ENCODE results near the gene RLF.

The RLF gene

DNA sequence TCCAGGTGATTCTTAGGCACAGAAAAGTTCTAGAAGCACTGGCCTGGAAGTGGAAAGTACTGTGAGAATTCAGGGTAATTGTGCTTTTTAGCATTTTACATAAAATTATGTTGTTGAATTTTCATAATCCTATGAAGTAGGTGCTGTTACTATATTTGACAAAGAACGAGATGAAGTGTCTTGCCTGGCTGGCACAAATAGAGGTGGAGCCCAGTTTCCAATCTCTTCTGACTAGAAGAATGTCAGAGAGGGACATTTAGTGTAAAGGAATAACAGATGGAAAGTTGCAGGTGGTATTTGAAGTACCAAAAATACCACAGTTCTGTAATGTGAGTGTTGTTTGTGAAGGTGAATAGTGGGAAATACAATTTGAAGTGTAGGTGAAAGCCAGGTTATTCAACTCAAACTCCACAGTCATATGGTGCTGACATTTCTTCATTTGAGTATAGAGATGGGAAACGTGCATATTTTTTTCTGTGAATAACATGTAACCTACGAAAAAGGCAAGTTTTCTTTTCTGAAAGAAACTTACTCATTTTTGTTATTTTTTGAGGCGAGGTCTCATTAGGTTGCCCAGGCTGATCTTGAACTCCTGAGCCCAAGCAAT is 83.1 kb downstream of the RLF start:
- no peak for DNase-seq

DNA sequence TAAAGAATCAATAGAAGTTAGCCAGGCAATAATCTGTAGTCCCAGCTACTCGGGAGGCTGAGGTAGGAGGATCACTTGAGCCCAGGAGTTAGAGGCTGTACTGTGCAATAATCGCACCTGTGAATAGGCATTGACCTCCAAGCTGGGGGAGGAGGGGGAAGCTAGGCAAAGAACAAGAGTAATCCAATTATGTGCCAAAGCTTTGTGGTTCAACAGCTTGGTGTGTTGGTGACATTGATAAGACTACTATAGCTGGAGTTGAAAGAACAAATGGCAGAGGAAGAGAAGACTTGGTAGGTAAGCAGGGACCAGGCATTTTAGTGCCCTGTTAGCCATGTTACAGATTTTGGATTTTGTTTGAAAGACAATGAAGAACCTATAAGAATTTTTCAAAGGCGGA is 84.5 kb downstream of the RLF start:
- DNase-seq: no peak

DNA sequence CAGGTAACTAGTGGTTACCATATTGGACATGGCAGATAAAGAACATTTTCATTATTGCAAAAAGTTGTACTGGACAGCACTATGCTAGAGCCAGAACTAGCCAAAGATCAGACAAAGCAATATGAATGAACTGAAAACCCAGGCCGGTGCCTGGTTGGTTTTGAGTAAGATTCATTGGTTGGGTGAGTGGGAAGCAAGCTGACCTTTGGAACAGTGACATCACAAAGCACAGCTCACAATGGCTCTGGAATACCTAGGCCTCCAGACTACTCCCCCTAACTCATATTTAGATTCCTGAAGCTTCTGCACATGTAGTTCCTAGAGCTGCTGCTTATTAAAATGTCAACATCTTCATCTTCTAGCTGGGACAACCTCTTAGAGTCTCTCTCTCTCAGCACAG is 86.5 kb downstream of the RLF start, which contains the start of gene TMCO2:
TSS of gene TMCO2 (plus strand) at position 283 of the 400 bp plus-strand sequence. CDS start at position 340, 57 bp downstream.
- no peak for DNase-seq

- DNase-seq: no peak
Measured at GRCh38 chr1:40248412-40248811, 87.2 kb downstream of the RLF start.

DNA sequence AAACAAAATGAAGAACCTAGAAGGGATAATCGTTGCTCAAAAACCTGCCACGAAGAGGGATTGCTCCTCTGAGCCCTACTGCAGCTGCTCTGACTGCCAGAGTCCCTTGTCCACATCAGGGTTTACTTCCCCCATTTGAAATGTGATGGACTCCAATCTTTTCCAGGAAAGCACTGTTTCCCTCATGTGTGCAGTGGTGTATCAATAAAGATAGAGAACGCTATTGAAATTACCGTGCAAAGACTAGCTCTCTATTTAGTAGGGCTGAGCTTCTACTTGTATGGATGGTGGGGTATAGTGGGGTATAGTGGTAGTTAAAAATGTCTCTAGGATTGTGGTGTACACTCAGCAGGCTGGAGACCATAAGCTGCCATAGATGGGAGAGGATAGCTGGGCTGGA is 90.3 kb downstream of the RLF start:
- DNase-seq: no peak

GRCh38 chr1:40252601-40253000 is 91.4 kb downstream of the RLF start:
- no peak for DNase-seq

DNA sequence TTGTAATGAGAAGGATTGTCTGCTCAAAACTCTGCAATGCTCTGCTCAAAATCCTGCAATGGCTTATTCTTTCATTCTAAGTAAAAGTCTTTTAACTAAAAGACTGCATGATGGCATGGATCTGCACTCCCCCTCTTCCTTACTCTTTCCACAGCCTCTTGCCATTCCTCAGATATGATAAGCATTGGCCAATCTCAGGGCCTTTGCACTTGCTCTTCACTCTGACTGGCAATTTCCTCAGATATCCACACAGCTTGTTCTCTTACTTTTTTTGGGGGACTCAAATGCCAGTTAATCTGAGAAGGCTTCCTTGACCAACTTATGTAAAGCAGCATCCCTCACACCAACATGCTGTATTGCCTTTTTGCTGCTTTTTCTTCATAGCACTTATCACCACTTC is 94.0 kb downstream of the RLF start:
- no peak for DNase-seq

DNA sequence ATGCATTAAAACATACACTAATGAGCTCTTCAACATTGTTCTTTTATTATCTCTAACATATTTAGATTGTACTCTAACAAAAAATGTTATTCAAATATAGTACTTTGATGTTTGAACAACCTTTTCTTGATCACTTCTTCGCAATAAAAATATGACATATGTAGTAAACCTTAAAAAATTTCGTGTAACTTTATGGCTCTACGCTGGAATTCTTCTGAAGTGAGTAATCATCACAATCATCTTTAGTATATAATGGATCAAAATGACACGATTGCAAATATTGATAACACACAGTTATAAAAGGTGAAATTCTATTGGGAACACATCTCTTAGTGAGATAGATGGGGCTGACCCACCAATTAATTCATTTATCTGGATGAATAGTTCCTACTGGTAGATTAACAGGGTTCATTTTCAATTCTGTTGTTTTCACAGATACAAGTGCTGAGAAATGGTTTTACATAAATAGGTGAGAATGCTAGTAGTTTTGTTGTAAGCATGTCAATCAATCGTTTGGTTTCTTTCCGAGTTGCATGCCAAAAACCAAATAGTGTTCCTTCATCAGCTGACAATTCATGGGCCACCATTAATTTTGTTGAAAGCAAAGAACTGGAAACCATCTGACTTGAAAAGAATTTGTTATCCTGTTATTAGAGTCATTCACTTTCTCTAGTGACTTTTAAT is 95.4 kb downstream of the RLF start:
- no peak for DNase-seq

DNA sequence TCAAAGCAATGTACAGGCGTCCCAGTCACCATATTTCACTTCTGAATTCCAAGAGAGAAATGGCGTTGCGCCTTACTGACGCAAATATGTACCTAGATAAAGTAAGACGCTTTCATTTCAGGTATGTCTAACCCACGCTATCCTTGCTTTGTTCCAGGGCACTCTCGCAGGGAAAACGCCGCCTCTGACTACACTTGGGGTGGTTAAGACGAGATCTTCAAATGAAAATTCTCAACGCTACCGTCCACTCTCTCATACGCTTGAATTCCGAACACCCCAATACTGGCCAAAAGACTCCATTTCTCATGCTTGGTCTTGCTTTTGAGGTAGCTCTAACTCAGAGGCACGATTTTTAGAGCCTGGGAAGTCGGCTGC is 96.1 kb downstream of the RLF start:
- DNase-seq: peak; percentile 97

DNA sequence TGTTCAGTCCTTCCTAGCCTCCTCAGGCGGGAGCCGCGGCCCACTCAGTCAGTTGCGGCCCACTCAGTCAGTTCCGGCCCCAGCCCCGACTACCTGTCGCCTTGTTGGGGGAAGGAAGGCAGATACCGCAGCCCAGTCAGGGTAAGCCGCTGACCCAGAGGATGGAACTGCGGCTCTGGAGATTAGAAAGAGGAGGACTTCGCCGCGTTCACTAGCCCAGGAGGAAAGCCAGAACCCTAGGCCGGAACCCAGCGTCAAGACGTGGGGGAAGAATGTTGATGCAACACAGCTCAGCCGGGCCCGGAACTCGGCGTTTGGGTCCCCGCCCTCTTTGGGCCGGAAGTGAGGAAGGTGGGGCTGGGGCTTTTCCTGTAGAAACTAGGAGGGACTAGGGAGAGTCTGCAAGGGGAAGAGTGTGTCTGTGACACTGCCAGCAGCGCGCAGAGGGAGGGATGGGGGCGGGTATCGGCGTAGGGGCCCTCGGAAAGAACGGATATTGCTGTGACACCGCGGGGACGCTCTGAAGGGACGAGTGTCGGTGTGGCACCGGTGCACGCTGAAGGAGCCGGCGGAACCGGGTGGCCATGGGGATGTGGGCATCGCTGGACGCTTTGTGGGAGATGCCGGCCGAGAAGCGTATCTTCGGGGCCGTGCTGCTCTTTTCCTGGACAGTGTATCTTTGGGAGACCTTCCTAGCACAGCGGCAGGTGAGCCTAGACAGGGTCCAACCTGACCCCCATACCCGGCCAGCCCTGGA is 96.7 kb downstream of the RLF start, which contains the start of gene ZMPSTE24:
TSS of gene ZMPSTE24 (plus strand) at position 549 of the 757 bp plus-strand sequence. CDS start at position 585, 36 bp downstream.
- peak; percentile 100 for DNase-seq

GRCh38 chr1:40258445-40258769 is 97.2 kb downstream of the RLF start:
- no peak for DNase-seq

GRCh38 chr1:40264354-40264781 is 103.2 kb downstream of the RLF start:
- no peak for DNase-seq

- no peak for DNase-seq
Measured at GRCh38 chr1:40265298-40265697, 104.1 kb downstream of the RLF start.

GRCh38 chr1:40265919-40266318 is 104.7 kb downstream of the RLF start:
- no peak for DNase-seq

DNA sequence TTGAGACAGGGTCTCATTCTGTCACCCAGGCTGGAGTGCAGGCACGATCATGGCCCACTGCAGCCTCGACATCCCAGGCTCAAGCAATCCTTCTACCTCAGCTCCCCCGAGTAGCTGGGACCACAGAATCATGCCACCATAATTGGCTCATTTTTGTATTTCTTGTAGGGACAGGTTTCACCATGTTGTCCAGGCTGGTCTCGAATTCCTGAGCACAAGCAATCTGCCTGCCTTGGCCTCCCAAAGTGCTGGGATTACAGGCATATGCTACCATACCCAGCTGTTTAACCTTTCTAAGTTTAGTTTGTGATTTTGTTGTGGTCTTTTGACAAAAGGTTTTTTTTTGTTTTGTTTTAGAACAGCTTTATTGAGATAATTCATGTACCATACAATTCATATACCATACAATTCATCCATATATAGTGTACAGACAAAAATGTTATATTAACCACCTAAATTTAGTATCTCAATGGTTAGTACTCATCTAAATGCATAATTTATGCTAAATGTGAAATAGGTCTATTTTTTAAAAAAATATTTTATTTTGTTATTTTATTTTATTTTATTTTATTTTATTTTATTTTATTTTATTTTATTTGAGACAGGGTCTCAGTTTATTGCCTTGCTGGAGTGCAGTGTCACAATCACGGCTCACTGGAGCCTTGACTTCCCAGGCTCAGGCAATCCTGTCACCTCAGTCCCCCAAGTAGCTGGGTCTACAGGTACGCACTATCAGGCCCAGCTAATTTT is 105.8 kb downstream of the RLF start:
- DNase-seq: no peak

GRCh38 chr1:40267767-40268187 is 106.6 kb downstream of the RLF start:
- no peak for DNase-seq

GRCh38 chr1:40268211-40268610 is 107.0 kb downstream of the RLF start:
- no peak for DNase-seq

- no peak for DNase-seq
Measured at GRCh38 chr1:40270152-40270834, 109.1 kb downstream of the RLF start.

DNA sequence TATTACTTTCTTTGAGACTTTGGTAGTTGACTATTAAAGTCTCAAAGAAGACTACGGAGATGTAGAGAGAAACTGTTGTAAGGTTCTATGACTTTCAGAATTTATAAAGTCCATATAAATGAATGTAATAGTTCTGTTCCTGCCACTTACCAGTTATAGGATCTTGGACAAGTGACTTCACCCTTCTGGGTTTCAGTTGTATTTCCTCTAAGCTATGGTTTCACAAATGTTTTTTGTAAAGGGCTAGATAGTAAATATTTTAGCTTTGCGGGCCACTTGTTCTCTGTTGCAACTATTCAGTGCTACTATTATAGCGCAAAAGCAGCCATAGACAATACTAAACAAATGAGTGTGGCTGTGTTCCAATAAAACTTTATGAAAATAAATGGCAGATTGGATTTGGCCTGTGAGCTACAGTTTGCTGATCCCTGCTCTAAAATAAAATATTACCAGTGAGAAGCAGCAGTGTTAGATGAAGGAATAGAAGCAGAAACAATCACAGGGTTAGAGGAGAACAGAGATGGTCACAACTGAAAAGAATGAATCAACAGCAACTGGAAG is 111.5 kb downstream of the RLF start:
- DNase-seq: no peak

DNA sequence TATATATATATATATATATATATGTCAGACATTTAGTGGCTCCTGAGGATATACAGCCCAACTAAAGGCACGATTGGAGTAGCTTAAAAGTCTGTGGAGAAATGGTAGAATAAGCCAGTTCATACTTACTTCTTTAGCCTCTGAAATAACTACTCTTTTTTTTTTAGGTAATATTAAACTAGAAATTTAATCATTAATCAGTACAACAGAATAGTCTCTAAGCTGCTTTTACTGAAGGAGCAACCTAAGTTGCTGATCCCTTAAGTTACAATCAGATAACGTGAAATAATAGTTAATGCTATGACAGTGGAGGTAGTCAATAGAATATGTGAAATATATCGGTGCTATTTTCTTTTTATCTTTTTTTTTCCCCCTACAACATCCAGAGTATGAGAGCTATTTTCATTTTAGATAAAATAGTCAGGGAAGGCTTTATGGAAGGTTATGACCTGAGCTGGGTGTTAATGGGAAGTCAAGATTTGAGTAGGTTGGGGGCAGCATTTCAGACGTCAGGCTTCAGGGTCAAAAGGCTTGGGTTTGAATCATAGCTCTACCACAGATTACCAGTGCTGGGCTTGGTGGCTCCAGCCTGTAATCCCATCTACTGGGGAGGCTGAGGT is 112.5 kb downstream of the RLF start:
- no peak for DNase-seq

- no peak for DNase-seq
Measured at GRCh38 chr1:40274331-40274730, 113.1 kb downstream of the RLF start.

- DNase-seq: no peak
Measured at GRCh38 chr1:40276122-40276521, 114.9 kb downstream of the RLF start.
